Breast epithelium (tissue), 4 donors: ENCODE data around the gene TFG. TPM values are rescaled to one million over a fixed set of nuclear protein-coding genes. Genes with fewer than 3 reads are reported as not detected.

Source experiments
- DNase-seq, 2 donors: peaks; one replicate each; pipeline ENCODE4 v3.0.0-alpha.2; 2019; ENCODE audit warnings: low spot score in 2 of 2
- H3K27ac ChIP-seq, 2 donors: fragments of 200-600 bp; sonication (generic) in 1 of 2; one replicate each; pipeline ENCODE4 v1.5.1; 2016 to 2019; ENCODE audit warnings: mild to moderate bottlenecking in 1 of 2
- H3K27me3 ChIP-seq, 2 donors: fragments of 200-600 bp; sonication (generic) in 1 of 2; one replicate each; pipeline versions ENCODE4 v1.5.1 to v1.6.0; 2017 to 2019; ENCODE audit warnings: control low read depth in 1 of 2, mild to moderate bottlenecking in 1 of 2
- H3K36me3 ChIP-seq: fragments of 200-600 bp; one replicate; pipeline ENCODE4 v1.5.1; 2019
- H3K4me1 ChIP-seq, 2 donors: fragments of 200-600 bp; sonication (generic); one replicate each; pipeline ENCODE4 v1.5.1; 2016 to 2019; ENCODE audit warnings: control low read depth in 1 of 2
- H3K4me3 ChIP-seq, 3 donors: fragments of 200-600 bp; sonication (generic); 1 replicate in 2 of 3; 2 replicates in 1 of 3; pipeline ENCODE4 v1.5.1; 2016 to 2019; ENCODE audit warnings: mild to moderate bottlenecking in 3 of 3, moderate library complexity in 2 of 3
- H3K9me3 ChIP-seq, 2 donors: fragments of 200-600 bp; sonication (generic) in 1 of 2; one replicate each; pipeline ENCODE4 v1.5.1; 2016 to 2019; ENCODE audit warnings: control low read depth in 1 of 2
- CTCF ChIP-seq, 3 donors: fragments of 450-650 bp; IDR thresholded peaks; one replicate each; pipeline ENCODE4 v1.5.1; 2016 to 2017; ENCODE audit warnings: antibody characterized with exemption in 3 of 3, mild to moderate bottlenecking in 3 of 3, moderate library complexity in 3 of 3
- POLR2A ChIP-seq: fragments of 450-650 bp; IDR thresholded peaks from one replicate; pipeline ENCODE4 v1.6.1; 2016; ENCODE audit warnings: antibody characterized with exemption, mild to moderate bottlenecking, moderate library complexity
- POLR2AphosphoS5 ChIP-seq, 3 donors: sonication (generic); formaldehyde crosslinking; IDR thresholded peaks; one replicate each; pipeline ENCODE4 v1.6.1; 2017; ENCODE audit warnings: antibody characterized with exemption in 3 of 3
- intact Hi-C: fragments of 100-400 bp; cut with DNase I; formaldehyde crosslinking; loops from one replicate; pipeline ENCODE4 v1.15.1; 2023; ENCODE audit warnings: low total_unique reads
- total RNA-seq, 3 donors: library from RNA; depleted of rRNA; stranded (reverse); fragments of >200 nt; gene quantifications; one replicate each; pipeline ENCODE4 v1.1.0, GENCODE V29; 2016

Gene TFG
- total RNA-seq, 3 donors from 2014 or later, result 72.4 to 77.0 (median 72.8) TPM

- Histone ChIP-seq H3K4me3 (no peak overlapping the region), H3K27me3 (no peaks in the 10 kb centered on the region), H3K27ac (no peak overlapping the region), H3K36me3 (no peaks in the 10 kb centered on the region), H3K9me3 (no peaks in the 10 kb centered on the region), H3K4me1 (no peaks in the 10 kb centered on the region)
- no peak for DNase-seq
- intact Hi-C loops, result no loop called here
- TF ChIP-seq CTCF (IDR thresholded peaks at IDR 0.05) (no peak), POLR2AphosphoS5 (IDR thresholded peaks at IDR 0.05) (no peak), POLR2A (no peak)
Observed at GRCh38 chr3:100775669-100776068, 66.4 kb downstream of the TFG start.

GRCh38 chr3:100776097-100776729 is 66.9 kb downstream of the TFG start:
- H3K27ac ChIP-seq, result no peak overlapping the region
- intact Hi-C loops, result no loop called here
- no peaks in the 10 kb centered on the region for H3K36me3 ChIP-seq
- no peaks in the 10 kb centered on the region for H3K27me3 ChIP-seq
- TF ChIP-seq POLR2A (no peak), POLR2AphosphoS5 (IDR thresholded peaks at IDR 0.05) (no peak), CTCF (IDR thresholded peaks at IDR 0.05) (no peak)
- H3K4me1 ChIP-seq, result no peaks in the 10 kb centered on the region
- DNase-seq, result no peak
- H3K9me3 ChIP-seq, result no peaks in the 10 kb centered on the region
- H3K4me3 ChIP-seq, result no peak overlapping the region

GRCh38 chr3:100776746-100777145 is 67.5 kb downstream of the TFG start:
- H3K27ac ChIP-seq, result no peak overlapping the region
- H3K27me3 ChIP-seq, result no peaks in the 10 kb centered on the region
- H3K4me1 ChIP-seq, result no peaks in the 10 kb centered on the region
- no peak overlapping the region for H3K4me3 ChIP-seq
- no peak for DNase-seq
- no peak for TF ChIP-seq POLR2A
- TF ChIP-seq CTCF (IDR thresholded peaks at IDR 0.05), result no peak
- no peak for TF ChIP-seq POLR2AphosphoS5 (IDR thresholded peaks at IDR 0.05)
- intact Hi-C loops, result no loop called here
- H3K9me3 ChIP-seq, result no peaks in the 10 kb centered on the region
- H3K36me3 ChIP-seq, result no peaks in the 10 kb centered on the region

- Histone ChIP-seq H3K36me3 (no peaks in the 10 kb centered on the region), H3K4me1 (no peaks in the 10 kb centered on the region), H3K27me3 (no peaks in the 10 kb centered on the region), H3K9me3 (no peaks in the 10 kb centered on the region), H3K27ac (no peak overlapping the region), H3K4me3 (no peak overlapping the region)
- DNase-seq, result no peak
- TF ChIP-seq CTCF (IDR thresholded peaks at IDR 0.05) (no peak), POLR2AphosphoS5 (IDR thresholded peaks at IDR 0.05) (no peak), POLR2A (no peak)
- intact Hi-C loops, result no loop called here
Observed at GRCh38 chr3:100777271-100777670, 68.0 kb downstream of the TFG start.

- Histone ChIP-seq H3K36me3 (no peaks in the 10 kb centered on the region), H3K4me3 (no peak overlapping the region), H3K9me3 (no peaks in the 10 kb centered on the region), H3K27ac (no peak overlapping the region), H3K4me1 (no peaks in the 10 kb centered on the region), H3K27me3 (no peaks in the 10 kb centered on the region)
- no peak for TF ChIP-seq POLR2AphosphoS5 (IDR thresholded peaks at IDR 0.05)
- intact Hi-C loops, result no loop called here
- DNase-seq, result no peak
Observed at GRCh38 chr3:100779480-100779879, 70.2 kb downstream of the TFG start.
